Neural progenitor cell (in vitro differentiated cells): ENCODE results near the gene CEP85. TPM values are rescaled to one million over a fixed set of nuclear protein-coding genes. Genes with fewer than 3 reads are reported as not detected.

Experiments used
- DNase-seq: peaks from one replicate; pipeline ENCODE4 v3.0.0-alpha.2; 2016; ENCODE audit warnings: low spot score
- H2AFZ ChIP-seq: fragments of 200-600 bp; sonication (generic); replicated peaks from 2 replicates; pipeline ENCODE4 v1.6.1; 2016; ENCODE audit warnings: antibody characterized with exemption
- H3F3A ChIP-seq: fragments of 200-600 bp; sonication (generic); 2 replicates; pipeline ENCODE4 v1.6.1; 2016; ENCODE audit warnings: antibody characterized with exemption, low read depth
- H3K27ac ChIP-seq: fragments of 200-600 bp; sonication (generic); 2 replicates; pipeline ENCODE4 v1.5.1; 2016; ENCODE audit warnings: mild to moderate bottlenecking
- H3K27me3 ChIP-seq: fragments of 200-600 bp; sonication (generic); 2 replicates; pipeline ENCODE4 v1.6.1; 2016; ENCODE audit warnings: mild to moderate bottlenecking, moderate library complexity
- H3K36me3 ChIP-seq: fragments of 200-600 bp; sonication (generic); 2 replicates; pipeline ENCODE4 v1.5.1; 2016
- H3K4me1 ChIP-seq: fragments of 200-600 bp; sonication (generic); 2 replicates; pipeline ENCODE4 v1.6.1; 2016; ENCODE audit warnings: mixed run types
- H3K4me2 ChIP-seq: fragments of 200-600 bp; sonication (generic); 2 replicates; pipeline ENCODE4 v1.6.1; 2016
- H3K4me3 ChIP-seq: fragments of 200-600 bp; sonication (generic); 2 replicates; pipeline ENCODE4 v1.5.1; 2016
- H3K79me2 ChIP-seq: fragments of 200-600 bp; sonication (generic); 2 replicates; pipeline ENCODE4 v1.6.1; 2016; ENCODE audit warnings: low read depth
- H3K9ac ChIP-seq: fragments of 200-600 bp; sonication (generic); 2 replicates; pipeline ENCODE4 v1.6.1; 2016
- H3K9me3 ChIP-seq: fragments of 200-600 bp; sonication (generic); 2 replicates; pipeline ENCODE4 v1.5.1; 2016; ENCODE audit warnings: low read depth
- H4K20me1 ChIP-seq: fragments of 200-600 bp; sonication (generic); 2 replicates; pipeline ENCODE4 v1.6.1; 2016; ENCODE audit warnings: low read depth
- H3K27ac Mint-ChIP-seq: 3 replicates; pipeline ENCODE4 v1.8.0; 2021; ENCODE audit warnings: mixed read lengths
- H3K27me3 Mint-ChIP-seq: 2 replicates; pipeline ENCODE4 v1.8.0; 2022; ENCODE audit warnings: low read depth, mild to moderate bottlenecking, inconsistent platforms, moderate library complexity, mixed read lengths; ENCODE audit not compliant: insufficient read depth
- H3K36me3 Mint-ChIP-seq: 3 replicates; pipeline ENCODE4 v1.8.0; 2021; ENCODE audit warnings: mixed read lengths
- H3K4me1 Mint-ChIP-seq: 3 replicates; pipeline ENCODE4 v1.8.0; 2021; ENCODE audit warnings: mixed read lengths
- H3K4me3 Mint-ChIP-seq: 3 replicates; pipeline ENCODE4 v1.8.0; 2021; ENCODE audit warnings: mild to moderate bottlenecking, moderate library complexity, mixed read lengths
- H3K9me3 Mint-ChIP-seq: 3 replicates; pipeline ENCODE4 v1.8.0; 2020; ENCODE audit warnings: mixed read lengths
- EZH2 ChIP-seq: fragments of 200-600 bp; sonication (generic); IDR thresholded peaks from 2 replicates; pipeline ENCODE4 v1.6.1; 2017; ENCODE audit warnings: antibody characterized with exemption, mild to moderate bottlenecking, moderate library complexity
- EZH2phosphoT487 ChIP-seq: fragments of 200-600 bp; sonication (generic); IDR thresholded peaks from 2 replicates; pipeline ENCODE4 v1.6.1; 2017; ENCODE audit warnings: antibody characterized with exemption
- total RNA-seq: library from RNA; depleted of rRNA; stranded (reverse); fragments of >200 nt; gene quantifications from 2 replicates; pipeline ENCODE4 v1.2.3, GENCODE V29; 2015; ENCODE audit warnings: low replicate concordance
- TF ChIP-seq, protein P1 (sequence below): fragments of 200-600 bp; sonication (generic); IDR thresholded peaks from 2 replicates; pipeline ENCODE4 v1.5.1; 2017; ENCODE audit warnings: antibody characterized with exemption, mild to moderate bottlenecking

The CEP85 gene
- total RNA-seq, 1 donor from 2014 or later = 41.4 TPM

DNA sequence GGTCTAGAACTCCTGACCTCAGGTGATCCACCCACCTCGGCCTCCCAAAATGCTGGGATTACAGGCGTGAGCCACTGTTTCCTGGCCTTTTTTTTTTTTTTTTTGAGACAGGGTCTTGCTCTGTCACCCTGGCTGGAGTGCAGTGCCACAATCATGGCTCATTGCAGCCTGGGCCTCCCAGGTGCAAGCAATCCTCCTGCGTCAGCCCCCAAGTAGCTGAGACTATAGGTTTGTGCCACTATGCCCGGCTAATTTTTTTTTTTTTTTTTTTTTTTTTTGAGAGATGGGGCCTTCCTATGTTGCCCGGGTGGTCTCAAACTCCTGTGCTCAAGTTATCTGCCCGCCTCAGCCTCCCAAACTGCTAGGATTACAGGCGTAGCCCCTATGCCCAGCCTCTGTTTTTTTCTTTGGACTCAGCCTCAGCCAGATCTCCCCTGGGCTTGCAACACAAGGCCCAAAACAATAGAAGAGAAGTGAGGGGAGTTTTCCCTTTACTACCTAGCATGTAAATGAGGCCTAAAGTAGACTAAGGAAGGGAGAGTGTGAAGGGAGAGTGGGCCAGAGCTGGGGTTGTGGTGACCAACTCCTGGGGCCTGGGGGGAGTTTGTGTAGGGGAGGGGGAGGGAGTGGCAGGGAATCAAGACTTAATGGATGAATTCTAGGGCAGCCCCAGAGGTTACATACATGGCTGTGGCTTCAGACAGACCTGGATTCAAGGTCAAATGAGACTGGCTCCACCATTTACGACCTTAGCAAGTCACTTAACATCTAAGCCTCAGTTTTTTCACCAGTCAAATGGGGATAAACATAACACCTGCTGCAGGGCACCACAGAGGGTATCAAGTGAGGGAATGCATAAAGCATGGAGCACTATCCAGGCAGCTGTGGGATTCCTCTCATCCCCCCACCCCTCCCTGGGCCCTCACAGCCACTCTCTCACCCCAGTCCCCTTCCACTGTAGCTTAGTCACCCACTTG lies 82.2 kb downstream of the CEP85 start:
- Histone ChIP-seq H3K4me3 (no peak overlapping the region), H2AFZ (no peak overlapping the region), H3K36me3 (no peaks in the 10 kb centered on the region), H3F3A (peaks cover 23% of the 10 kb centered on the region), H3K27ac (no peak overlapping the region), H3K4me2 (no peak overlapping the region), H3K9ac (no peak overlapping the region), H3K79me2 (no peaks in the 10 kb centered on the region), H3K9me3 (no peaks in the 10 kb centered on the region), H3K4me1 (peaks cover 15% of the 10 kb centered on the region), H4K20me1 (no peaks in the 10 kb centered on the region), H3K27me3 (no peaks in the 10 kb centered on the region)
- no peak for TF ChIP-seq EZH2
- Mint-ChIP-seq H3K4me1 (peaks cover 25% of the 10 kb centered on the region), H3K4me3 (no peak overlapping the region), H3K27me3 (peaks cover 8% of the 10 kb centered on the region), H3K36me3 (no peaks in the 10 kb centered on the region), H3K27ac (peak overlapping the region; percentile 60), H3K9me3 (no peaks in the 10 kb centered on the region)
- DNase-seq = no peak

DNA sequence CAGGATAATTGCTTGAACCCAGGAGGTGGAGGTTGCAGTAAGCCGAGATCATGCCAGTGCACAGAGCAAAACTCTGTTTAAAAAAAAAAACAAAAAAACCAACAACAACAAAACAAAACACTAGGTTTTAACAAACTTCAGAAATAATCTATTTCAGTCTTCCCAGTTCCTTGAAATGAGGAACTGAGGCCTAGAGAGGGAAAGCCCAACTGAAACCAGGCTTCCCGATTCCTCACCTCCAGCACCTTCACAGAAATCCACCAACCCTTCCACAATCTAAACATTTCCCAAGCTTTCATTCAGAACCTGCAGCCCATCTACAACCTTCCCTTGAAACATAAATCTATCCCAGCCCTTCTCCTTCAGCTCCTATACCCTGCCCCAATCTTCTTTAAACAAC lies 83.1 kb downstream of the CEP85 start:
- H3K9ac ChIP-seq = no peak overlapping the region
- H3K27ac ChIP-seq = peak overlapping the region; percentile 34
- no peaks in the 10 kb centered on the region for H3K36me3 Mint-ChIP-seq
- no peaks in the 10 kb centered on the region for H3K79me2 ChIP-seq
- H3F3A ChIP-seq = peaks cover 23% of the 10 kb centered on the region
- peaks cover 30% of the 10 kb centered on the region for H3K4me1 Mint-ChIP-seq
- no peaks in the 10 kb centered on the region for H3K27me3 ChIP-seq
- peak overlapping the region; percentile 58 for H3K4me2 ChIP-seq
- peak overlapping the region; percentile 36 for H2AFZ ChIP-seq
- DNase-seq = no peak
- H3K27ac Mint-ChIP-seq = peak overlapping the region; percentile 36
- H3K4me3 ChIP-seq = no peak overlapping the region
- H3K27me3 Mint-ChIP-seq = peaks cover 8% of the 10 kb centered on the region
- no peak overlapping the region for H3K4me3 Mint-ChIP-seq
- H3K9me3 ChIP-seq = no peaks in the 10 kb centered on the region
- TF ChIP-seq EZH2 = no peak
- no peak for TF ChIP-seq EZH2phosphoT487
- TF ChIP-seq, protein P1, sequence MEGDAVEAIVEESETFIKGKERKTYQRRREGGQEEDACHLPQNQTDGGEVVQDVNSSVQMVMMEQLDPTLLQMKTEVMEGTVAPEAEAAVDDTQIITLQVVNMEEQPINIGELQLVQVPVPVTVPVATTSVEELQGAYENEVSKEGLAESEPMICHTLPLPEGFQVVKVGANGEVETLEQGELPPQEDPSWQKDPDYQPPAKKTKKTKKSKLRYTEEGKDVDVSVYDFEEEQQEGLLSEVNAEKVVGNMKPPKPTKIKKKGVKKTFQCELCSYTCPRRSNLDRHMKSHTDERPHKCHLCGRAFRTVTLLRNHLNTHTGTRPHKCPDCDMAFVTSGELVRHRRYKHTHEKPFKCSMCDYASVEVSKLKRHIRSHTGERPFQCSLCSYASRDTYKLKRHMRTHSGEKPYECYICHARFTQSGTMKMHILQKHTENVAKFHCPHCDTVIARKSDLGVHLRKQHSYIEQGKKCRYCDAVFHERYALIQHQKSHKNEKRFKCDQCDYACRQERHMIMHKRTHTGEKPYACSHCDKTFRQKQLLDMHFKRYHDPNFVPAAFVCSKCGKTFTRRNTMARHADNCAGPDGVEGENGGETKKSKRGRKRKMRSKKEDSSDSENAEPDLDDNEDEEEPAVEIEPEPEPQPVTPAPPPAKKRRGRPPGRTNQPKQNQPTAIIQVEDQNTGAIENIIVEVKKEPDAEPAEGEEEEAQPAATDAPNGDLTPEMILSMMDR = no peak
- H3K4me1 ChIP-seq = peaks cover 18% of the 10 kb centered on the region
- H4K20me1 ChIP-seq = no peaks in the 10 kb centered on the region
- no peaks in the 10 kb centered on the region for H3K9me3 Mint-ChIP-seq
- no peaks in the 10 kb centered on the region for H3K36me3 ChIP-seq

GRCh38 chr1:26317612-26318337 lies 83.8 kb downstream of the CEP85 start, which contains the start of gene CD52:
Gene CD52, plus strand, starts transcription at chr1:26317958. Its CDS starts 60 bp downstream, at chr1:26318018.
- Histone ChIP-seq H3K4me1 (peaks cover 18% of the 10 kb centered on the region), H3K4me2 (peak within 1 kb of the TSS; percentile 58), H3K4me3 (no peak within 1 kb of the TSS), H3K9ac (no peak within 1 kb of the TSS), H2AFZ (peak within 1 kb of the TSS; percentile 36), H3K9me3 (no peaks in the 10 kb centered on the region), H3K79me2 (no peaks in the 10 kb centered on the region), H3K36me3 (no peaks in the 10 kb centered on the region), H3F3A (peaks cover 23% of the 10 kb centered on the region), H3K27me3 (no peaks in the 10 kb centered on the region), H4K20me1 (no peaks in the 10 kb centered on the region), H3K27ac (peak within 1 kb of the TSS; percentile 34)
- peak within 1 kb of the TSS; percentile 36 for H3K27ac Mint-ChIP-seq
- no peaks in the 10 kb centered on the region for H3K36me3 Mint-ChIP-seq
- peak; percentile 63 for DNase-seq
- H3K4me3 Mint-ChIP-seq = no peak within 1 kb of the TSS
- H3K9me3 Mint-ChIP-seq = no peaks in the 10 kb centered on the region
- no peak for TF ChIP-seq EZH2
- TF ChIP-seq EZH2phosphoT487 = no peak
- TF ChIP-seq, protein P1 = no peak
- H3K4me1 Mint-ChIP-seq = peaks cover 30% of the 10 kb centered on the region
- H3K27me3 Mint-ChIP-seq = peaks cover 11% of the 10 kb centered on the region
